NCI-H1092 treated with DMSO at 0.1 percent for 48 hours (cell line): ENCODE measurements around the gene DNAJB6.

Source experiments
- DNase-seq: peaks from one replicate; lab custom pipeline; 2025; lab: John Stamatoyannopoulos, UW

Gene DNAJB6

DNA sequence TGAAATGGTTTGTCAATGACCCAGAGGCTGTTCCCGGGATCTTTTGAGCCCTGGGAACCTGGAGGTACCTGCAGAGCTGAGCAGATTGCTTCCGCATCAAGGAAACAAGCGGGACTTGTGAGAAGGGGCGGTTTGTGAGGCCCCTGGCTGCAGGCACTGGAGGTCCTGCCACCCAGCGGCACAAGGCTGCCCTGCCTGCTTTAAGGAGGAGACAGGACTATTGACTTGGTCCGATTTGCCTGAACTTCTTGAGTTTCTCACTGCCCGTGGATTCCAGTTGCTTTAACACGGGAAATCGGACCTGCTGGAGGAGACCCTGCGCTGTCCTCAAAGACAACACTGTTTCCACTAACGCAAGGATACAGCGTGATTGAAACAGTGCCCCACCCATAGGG is 130.1 kb downstream of the DNAJB6 start:
- DNase-seq: no peak
